HL-60 (cell line): ENCODE data around the gene ANO2.

ENCODE experiments used
- DNase-seq, 2 experiments: peaks; one replicate each; pipeline ENCODE4 v3.0.0-alpha.2; 2010 to 2020; ENCODE audit warnings: low read depth in 1 of 2, low spot score in 1 of 2
- H3K27ac ChIP-seq: fragments of 250-450 bp; sonication (Bioruptor Pico); replicated peaks from 2 replicates; pipeline ENCODE4 v1.5.1; 2020; ENCODE audit warnings: mild to moderate bottlenecking, moderate library complexity
- H3K27me3 ChIP-seq: fragments of 250-450 bp; sonication (Bioruptor Pico); 2 replicates; pipeline ENCODE4 v1.5.1; 2021; ENCODE audit warnings: mild to moderate bottlenecking, moderate library complexity; ENCODE audit not compliant: insufficient read depth, poor library complexity, severe bottlenecking
- H3K4me3 ChIP-seq: replicated peaks from 2 replicates; pipeline ENCODE4 v1.5.1; 2011; ENCODE audit warnings: mild to moderate bottlenecking, control low read depth, low read length; ENCODE audit not compliant: insufficient read depth
- CTCF ChIP-seq: IDR thresholded peaks from one replicate; pipeline ENCODE4 v1.5.1; 2011; ENCODE audit warnings: low read length, control low read depth, inconsistent platforms; ENCODE audit not compliant: insufficient read depth
- GABPA ChIP-seq: IDR thresholded peaks from 2 replicates; pipeline ENCODE4 v1.6.1; 2012; ENCODE audit warnings: low read depth
- POLR2AphosphoS5 ChIP-seq: IDR thresholded peaks from 2 replicates; pipeline ENCODE4 v1.6.1; 2012; ENCODE audit warnings: low read depth
- REST ChIP-seq: IDR thresholded peaks from 2 replicates; pipeline ENCODE4 v1.6.1; 2012; ENCODE audit warnings: low read depth; ENCODE audit not compliant: insufficient replicate concordance
- SPI1 ChIP-seq: IDR thresholded peaks from 2 replicates; pipeline ENCODE4 v1.6.1; 2012; ENCODE audit warnings: low read depth, mild to moderate bottlenecking, borderline replicate concordance

The ANO2 gene

DNA sequence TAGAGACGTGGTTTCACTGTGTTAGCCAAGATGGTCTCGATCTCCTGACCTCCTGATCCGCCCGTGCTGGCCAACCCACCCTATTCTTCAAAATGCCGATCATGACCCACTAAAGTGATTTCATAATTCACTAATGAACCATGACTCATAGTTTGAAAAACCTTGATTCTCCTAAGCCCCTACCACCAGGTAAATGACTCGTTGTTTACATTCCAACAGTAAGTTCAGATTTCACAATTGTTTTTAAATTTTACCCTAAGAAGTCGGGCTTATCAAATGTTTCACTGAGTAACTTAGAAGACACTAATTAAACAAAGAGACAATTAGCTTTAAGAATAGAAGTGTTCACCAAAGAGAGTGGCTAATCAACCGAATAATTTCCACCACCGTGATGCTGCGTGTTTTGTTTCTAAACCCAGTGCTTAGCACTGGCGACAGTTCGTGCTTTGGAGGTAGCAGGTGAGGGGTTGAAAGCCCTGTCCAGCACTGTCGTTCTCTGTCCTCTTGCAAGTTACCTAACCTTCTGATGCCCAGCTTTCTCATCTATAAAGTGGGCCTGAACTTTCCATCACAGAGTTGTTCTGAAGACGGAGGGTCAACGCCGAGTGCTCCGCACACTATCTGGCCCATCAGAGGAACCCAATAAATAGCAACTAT lies 376.6 kb downstream of the ANO2 start:
- Histone ChIP-seq H3K4me3 (no peak overlapping the region), H3K27me3 (no peaks in the 10 kb centered on the region), H3K27ac (no peak overlapping the region)
- TF ChIP-seq GABPA, result no peak
- no peak for TF ChIP-seq SPI1
- no peak for TF ChIP-seq CTCF
- no peak for TF ChIP-seq REST
- TF ChIP-seq POLR2AphosphoS5, result no peak
- no peak for DNase-seq

- no peak for DNase-seq
- no peak overlapping the region for H3K4me3 ChIP-seq
- H3K27ac ChIP-seq, result no peak overlapping the region
- TF ChIP-seq GABPA (no peak), CTCF (no peak), SPI1 (no peak), REST (no peak), POLR2AphosphoS5 (no peak)
- H3K27me3 ChIP-seq, result peaks cover under 1% of the 10 kb centered on the region
These were observed 377.9 kb downstream of the ANO2 start for GRCh38 chr12:5567016-5567725.

- DNase-seq, result no peak
- Histone ChIP-seq H3K27me3 (peaks cover 2% of the 10 kb centered on the region), H3K4me3 (no peak overlapping the region), H3K27ac (no peak overlapping the region)
- no peak for TF ChIP-seq GABPA
- TF ChIP-seq POLR2AphosphoS5, result no peak
- TF ChIP-seq SPI1, result no peak
These were observed 379.0 kb downstream of the ANO2 start for GRCh38 chr12:5565933-5566599.

- TF ChIP-seq POLR2AphosphoS5 (no peak), REST (no peak), SPI1 (no peak), GABPA (no peak), CTCF (no peak)
- no peak for DNase-seq
- no peak overlapping the region for H3K27ac ChIP-seq
- H3K4me3 ChIP-seq, result no peak overlapping the region
- peaks cover 2% of the 10 kb centered on the region for H3K27me3 ChIP-seq
These were observed 382.5 kb downstream of the ANO2 start for GRCh38 chr12:5562581-5562980.
